Neural cell (in vitro differentiated cells): ENCODE results near the gene RBM20.

Source experiments
- TF ChIP-seq, protein P1 (sequence below): fragments of 450-650 bp; IDR thresholded peaks from 2 replicates; pipeline ENCODE4 v1.5.1; 2014; ENCODE audit warnings: antibody characterized with exemption, mild to moderate bottlenecking, moderate library complexity; ENCODE audit not compliant: poor library complexity, severe bottlenecking
- TF ChIP-seq, protein P2 (sequence below): IDR thresholded peaks from 2 replicates; pipeline ENCODE4 v1.6.1; 2012; ENCODE audit warnings: borderline replicate concordance

DNA sequence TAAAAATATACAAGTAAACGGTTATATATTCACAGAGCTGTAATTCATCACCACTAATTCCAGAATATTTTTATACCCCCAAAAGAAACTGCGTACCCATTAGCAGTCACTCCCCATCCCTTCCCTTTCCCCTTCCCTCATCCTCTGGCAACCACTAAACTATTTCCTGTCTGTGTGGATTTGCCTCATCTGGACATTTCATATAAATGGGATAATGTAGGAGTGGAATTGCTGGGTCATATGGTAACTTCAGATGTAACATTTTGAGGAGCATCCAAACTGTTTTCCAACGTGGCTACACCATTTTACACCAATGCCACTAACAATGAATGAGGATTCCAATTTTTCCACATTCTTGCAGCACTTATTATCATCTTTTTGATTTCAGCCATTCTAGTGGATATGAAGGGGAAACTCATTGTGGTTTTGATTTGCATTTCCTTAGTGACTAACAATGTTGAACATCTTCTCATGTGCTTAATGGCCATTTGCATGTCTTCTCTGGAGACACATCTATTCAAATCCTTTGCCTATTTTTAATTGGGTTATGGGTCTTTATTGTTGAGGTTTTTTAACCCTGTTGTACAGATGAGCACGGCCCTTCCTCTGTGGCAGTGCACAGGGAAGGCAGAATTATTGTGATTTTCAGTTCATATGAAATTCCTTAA lies 79.2 kb downstream of the RBM20 start:
- TF ChIP-seq, protein P1, sequence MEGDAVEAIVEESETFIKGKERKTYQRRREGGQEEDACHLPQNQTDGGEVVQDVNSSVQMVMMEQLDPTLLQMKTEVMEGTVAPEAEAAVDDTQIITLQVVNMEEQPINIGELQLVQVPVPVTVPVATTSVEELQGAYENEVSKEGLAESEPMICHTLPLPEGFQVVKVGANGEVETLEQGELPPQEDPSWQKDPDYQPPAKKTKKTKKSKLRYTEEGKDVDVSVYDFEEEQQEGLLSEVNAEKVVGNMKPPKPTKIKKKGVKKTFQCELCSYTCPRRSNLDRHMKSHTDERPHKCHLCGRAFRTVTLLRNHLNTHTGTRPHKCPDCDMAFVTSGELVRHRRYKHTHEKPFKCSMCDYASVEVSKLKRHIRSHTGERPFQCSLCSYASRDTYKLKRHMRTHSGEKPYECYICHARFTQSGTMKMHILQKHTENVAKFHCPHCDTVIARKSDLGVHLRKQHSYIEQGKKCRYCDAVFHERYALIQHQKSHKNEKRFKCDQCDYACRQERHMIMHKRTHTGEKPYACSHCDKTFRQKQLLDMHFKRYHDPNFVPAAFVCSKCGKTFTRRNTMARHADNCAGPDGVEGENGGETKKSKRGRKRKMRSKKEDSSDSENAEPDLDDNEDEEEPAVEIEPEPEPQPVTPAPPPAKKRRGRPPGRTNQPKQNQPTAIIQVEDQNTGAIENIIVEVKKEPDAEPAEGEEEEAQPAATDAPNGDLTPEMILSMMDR, result no peak
- TF ChIP-seq, protein P2, sequence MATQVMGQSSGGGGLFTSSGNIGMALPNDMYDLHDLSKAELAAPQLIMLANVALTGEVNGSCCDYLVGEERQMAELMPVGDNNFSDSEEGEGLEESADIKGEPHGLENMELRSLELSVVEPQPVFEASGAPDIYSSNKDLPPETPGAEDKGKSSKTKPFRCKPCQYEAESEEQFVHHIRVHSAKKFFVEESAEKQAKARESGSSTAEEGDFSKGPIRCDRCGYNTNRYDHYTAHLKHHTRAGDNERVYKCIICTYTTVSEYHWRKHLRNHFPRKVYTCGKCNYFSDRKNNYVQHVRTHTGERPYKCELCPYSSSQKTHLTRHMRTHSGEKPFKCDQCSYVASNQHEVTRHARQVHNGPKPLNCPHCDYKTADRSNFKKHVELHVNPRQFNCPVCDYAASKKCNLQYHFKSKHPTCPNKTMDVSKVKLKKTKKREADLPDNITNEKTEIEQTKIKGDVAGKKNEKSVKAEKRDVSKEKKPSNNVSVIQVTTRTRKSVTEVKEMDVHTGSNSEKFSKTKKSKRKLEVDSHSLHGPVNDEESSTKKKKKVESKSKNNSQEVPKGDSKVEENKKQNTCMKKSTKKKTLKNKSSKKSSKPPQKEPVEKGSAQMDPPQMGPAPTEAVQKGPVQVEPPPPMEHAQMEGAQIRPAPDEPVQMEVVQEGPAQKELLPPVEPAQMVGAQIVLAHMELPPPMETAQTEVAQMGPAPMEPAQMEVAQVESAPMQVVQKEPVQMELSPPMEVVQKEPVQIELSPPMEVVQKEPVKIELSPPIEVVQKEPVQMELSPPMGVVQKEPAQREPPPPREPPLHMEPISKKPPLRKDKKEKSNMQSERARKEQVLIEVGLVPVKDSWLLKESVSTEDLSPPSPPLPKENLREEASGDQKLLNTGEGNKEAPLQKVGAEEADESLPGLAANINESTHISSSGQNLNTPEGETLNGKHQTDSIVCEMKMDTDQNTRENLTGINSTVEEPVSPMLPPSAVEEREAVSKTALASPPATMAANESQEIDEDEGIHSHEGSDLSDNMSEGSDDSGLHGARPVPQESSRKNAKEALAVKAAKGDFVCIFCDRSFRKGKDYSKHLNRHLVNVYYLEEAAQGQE, result no peak
